Esophagus squamous epithelium (tissue), 4 donors: ENCODE data around the gene DUSP22.

Source experiments
- CTCF ChIP-seq, 6 experiments: fragments of 450-650 bp in 4 of 6; fragments of 200-600 bp in 2 of 6; sonication (generic) in 2 of 6; IDR thresholded peaks; one replicate each; pipeline ENCODE4 v1.5.1; 2016 to 2019; ENCODE audit warnings: antibody characterized with exemption in 6 of 6, mild to moderate bottlenecking in 4 of 6, moderate library complexity in 4 of 6
- POLR2A ChIP-seq, 4 donors: fragments of 450-650 bp; IDR thresholded peaks; one replicate each; pipeline ENCODE4 v1.6.1; 2017; ENCODE audit warnings: antibody characterized with exemption in 4 of 4, mild to moderate bottlenecking in 4 of 4, moderate library complexity in 3 of 4

DNA sequence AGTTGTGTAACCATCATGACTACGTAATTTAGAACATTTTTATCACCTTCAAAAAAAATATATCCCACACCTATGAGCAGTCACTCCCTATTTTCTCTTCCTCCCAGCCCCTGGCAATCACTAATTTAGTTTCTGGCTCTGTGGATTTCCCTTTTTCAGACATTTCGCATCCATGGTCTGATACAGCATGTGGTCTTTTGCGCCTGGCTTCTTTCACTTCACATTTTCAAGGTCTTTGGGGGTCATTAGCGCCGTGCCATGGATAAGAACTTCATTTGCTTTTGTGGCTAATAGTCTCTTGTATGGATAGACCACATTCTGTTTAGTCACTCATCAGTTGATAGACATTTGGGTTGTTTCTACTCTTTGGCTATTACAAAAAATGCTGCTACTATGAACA is 44.9 kb upstream of the DUSP22 start:
- no peak for TF ChIP-seq CTCF (IDR thresholded peaks at IDR 0.05)
- no peak for TF ChIP-seq POLR2A (IDR thresholded peaks at IDR 0.05)
